ENCODE results near the gene ALDOA. TPM values are rescaled to one million over a fixed set of nuclear protein-coding genes. Genes with fewer than 3 reads are reported as not detected.

ALDOA gene
- total and polyA plus RNA-seq, 9 of the 15 experiments (the other 6 are each of a cell fraction or from before 2014, with no cell fraction given) = 311 to 2,224 (median 1,293) TPM

- no peak for TF ChIP-seq E2F1 (CRISPR knock-in tag; IDR thresholded peaks at IDR 0.05)
- TF ChIP-seq TRIM24 (IDR thresholded peaks at IDR 0.05) = no peak
- TF ChIP-seq CBFA2T2 (conservative IDR thresholded peaks at IDR 0.05) = peak; percentile 65
- no peak for TF ChIP-seq GTF2E2 (tag; IDR thresholded peaks at IDR 0.05)
- no peak for TF ChIP-seq BRD4 (IDR thresholded peaks at IDR 0.05)
- peak; percentile 91 for TF ChIP-seq MAFF (IDR thresholded peaks at IDR 0.05; ENCODE audit: low read length)
- no peak for TF ChIP-seq ZNF778 (CRISPR knock-in tag; IDR thresholded peaks at IDR 0.05)
- no peak for TF ChIP-seq THRAP3 (IDR thresholded peaks at IDR 0.05; ENCODE audit: borderline replicate concordance)
- TF ChIP-seq HDGF (IDR thresholded peaks at IDR 0.05) = no peak
- TF ChIP-seq, protein P1, sequence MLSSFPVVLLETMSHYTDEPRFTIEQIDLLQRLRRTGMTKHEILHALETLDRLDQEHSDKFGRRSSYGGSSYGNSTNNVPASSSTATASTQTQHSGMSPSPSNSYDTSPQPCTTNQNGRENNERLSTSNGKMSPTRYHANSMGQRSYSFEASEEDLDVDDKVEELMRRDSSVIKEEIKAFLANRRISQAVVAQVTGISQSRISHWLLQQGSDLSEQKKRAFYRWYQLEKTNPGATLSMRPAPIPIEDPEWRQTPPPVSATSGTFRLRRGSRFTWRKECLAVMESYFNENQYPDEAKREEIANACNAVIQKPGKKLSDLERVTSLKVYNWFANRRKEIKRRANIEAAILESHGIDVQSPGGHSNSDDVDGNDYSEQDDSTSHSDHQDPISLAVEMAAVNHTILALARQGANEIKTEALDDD (IDR thresholded peaks at IDR 0.05) = no peak
- no peak for TF ChIP-seq MBD2 (IDR thresholded peaks at IDR 0.05; ENCODE audit: borderline replicate concordance, low read depth)
- TF ChIP-seq USF2 (CRISPR knock-in tag; IDR thresholded peaks at IDR 0.05) = no peak
- no peak for TF ChIP-seq ZNF436 (CRISPR knock-in tag; IDR thresholded peaks at IDR 0.05)
- TF ChIP-seq, protein P2, sequence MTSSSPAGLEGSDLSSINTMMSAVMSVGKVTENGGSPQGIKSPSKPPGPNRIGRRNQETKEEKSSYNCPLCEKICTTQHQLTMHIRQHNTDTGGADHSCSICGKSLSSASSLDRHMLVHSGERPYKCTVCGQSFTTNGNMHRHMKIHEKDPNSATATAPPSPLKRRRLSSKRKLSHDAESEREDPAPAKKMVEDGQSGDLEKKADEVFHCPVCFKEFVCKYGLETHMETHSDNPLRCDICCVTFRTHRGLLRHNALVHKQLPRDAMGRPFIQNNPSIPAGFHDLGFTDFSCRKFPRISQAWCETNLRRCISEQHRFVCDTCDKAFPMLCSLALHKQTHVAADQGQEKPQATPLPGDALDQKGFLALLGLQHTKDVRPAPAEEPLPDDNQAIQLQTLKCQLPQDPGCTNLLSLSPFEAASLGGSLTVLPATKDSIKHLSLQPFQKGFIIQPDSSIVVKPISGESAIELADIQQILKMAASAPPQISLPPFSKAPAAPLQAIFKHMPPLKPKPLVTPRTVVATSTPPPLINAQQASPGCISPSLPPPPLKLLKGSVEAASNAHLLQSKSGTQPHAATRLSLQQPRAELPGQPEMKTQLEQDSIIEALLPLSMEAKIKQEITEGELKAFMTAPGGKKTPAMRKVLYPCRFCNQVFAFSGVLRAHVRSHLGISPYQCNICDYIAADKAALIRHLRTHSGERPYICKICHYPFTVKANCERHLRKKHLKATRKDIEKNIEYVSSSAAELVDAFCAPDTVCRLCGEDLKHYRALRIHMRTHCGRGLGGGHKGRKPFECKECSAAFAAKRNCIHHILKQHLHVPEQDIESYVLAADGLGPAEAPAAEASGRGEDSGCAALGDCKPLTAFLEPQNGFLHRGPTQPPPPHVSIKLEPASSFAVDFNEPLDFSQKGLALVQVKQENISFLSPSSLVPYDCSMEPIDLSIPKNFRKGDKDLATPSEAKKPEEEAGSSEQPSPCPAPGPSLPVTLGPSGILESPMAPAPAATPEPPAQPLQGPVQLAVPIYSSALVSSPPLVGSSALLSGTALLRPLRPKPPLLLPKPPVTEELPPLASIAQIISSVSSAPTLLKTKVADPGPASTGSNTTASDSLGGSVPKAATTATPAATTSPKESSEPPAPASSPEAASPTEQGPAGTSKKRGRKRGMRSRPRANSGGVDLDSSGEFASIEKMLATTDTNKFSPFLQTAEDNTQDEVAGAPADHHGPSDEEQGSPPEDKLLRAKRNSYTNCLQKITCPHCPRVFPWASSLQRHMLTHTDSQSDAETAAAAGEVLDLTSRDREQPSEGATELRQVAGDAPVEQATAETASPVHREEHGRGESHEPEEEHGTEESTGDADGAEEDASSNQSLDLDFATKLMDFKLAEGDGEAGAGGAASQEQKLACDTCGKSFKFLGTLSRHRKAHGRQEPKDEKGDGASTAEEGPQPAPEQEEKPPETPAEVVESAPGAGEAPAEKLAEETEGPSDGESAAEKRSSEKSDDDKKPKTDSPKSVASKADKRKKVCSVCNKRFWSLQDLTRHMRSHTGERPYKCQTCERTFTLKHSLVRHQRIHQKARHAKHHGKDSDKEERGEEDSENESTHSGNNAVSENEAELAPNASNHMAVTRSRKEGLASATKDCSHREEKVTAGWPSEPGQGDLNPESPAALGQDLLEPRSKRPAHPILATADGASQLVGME (CRISPR knock-in tag; IDR thresholded peaks at IDR 0.05) = no peak
- TF ChIP-seq ZNF408 (CRISPR knock-in tag; IDR thresholded peaks at IDR 0.05; ENCODE audit: low read depth) = no peak
- no peak for TF ChIP-seq TCF15 (CRISPR knock-in tag; IDR thresholded peaks at IDR 0.05)
- TF ChIP-seq SMAD1 (IDR thresholded peaks at IDR 0.05; ENCODE audit: low read depth, low read length, partially characterized antibody) = no peak
- TF ChIP-seq TAF15 (IDR thresholded peaks at IDR 0.05; ENCODE audit: low read depth, low read length) = no peak
These were observed 32.3 kb upstream of the ALDOA start (continued) for GRCh38 chr16:30033270-30033669.

All from K562 (cell line).